22Rv1 (cell line): Measurements from ENCODE around the gene KCNIP4.

Experiments used
- CTCF ChIP-seq: fragments of 450-650 bp; IDR thresholded peaks from 2 replicates; pipeline ENCODE4 v1.5.1; 2017; ENCODE audit warnings: mild to moderate bottlenecking
- ZFX ChIP-seq: fragments of 450-650 bp; IDR thresholded peaks from 2 replicates; pipeline ENCODE4 v1.6.1; 2017; ENCODE audit warnings: antibody characterized with exemption, borderline replicate concordance

- TF ChIP-seq CTCF = no peak
- no peak for TF ChIP-seq ZFX
Measured at GRCh38 chr4:20761382-20761781, 1187.2 kb downstream of the KCNIP4 start.
